BLaER1 treated with 17β-estradiol and CSF1 and Interleukin-3, amounts not matched to agents 10 nM and 100 nM (cell line): Measurements from ENCODE around the gene SLC5A6.

Experiments
- H3K27ac ChIP-seq, 11 experiments: shearing (Covaris generic); formaldehyde crosslinking; 2 replicates each; pipeline ENCODE4 v1.8.1; 2022
- H3K27me3 ChIP-seq, 11 experiments: shearing (Covaris generic); formaldehyde crosslinking; 2 replicates each; pipeline ENCODE4 v1.8.1; 2022
- H3K36me3 ChIP-seq, 11 experiments: shearing (Covaris generic); formaldehyde crosslinking; 2 replicates each; pipeline ENCODE4 v1.8.1; 2022
- H3K4me1 ChIP-seq, 10 experiments: shearing (Covaris generic); formaldehyde crosslinking; 2 replicates each; pipeline ENCODE4 v1.8.1; 2022
- H3K4me2 ChIP-seq, 11 experiments: shearing (Covaris generic); formaldehyde crosslinking; 2 replicates each; pipeline ENCODE4 v1.8.1; 2022
- H3K4me3 ChIP-seq, 10 experiments: shearing (Covaris generic); formaldehyde crosslinking; 2 replicates each; pipeline ENCODE4 v1.8.1; 2022
- H3K9ac ChIP-seq, 11 experiments: shearing (Covaris generic); formaldehyde crosslinking; 2 replicates each; pipeline ENCODE4 v1.8.1; 2022
- H3K9me3 ChIP-seq, 11 experiments: shearing (Covaris generic); formaldehyde crosslinking; replicated peaks in 1 of 11; 2 replicates each; pipeline ENCODE4 v1.8.1; 2022
- H4K20me1 ChIP-seq, 11 experiments: shearing (Covaris generic); formaldehyde crosslinking; 2 replicates each; pipeline ENCODE4 v1.8.1; 2022
- Cebpa-rat ChIP-seq, 11 experiments: shearing (Covaris generic); IDR thresholded peaks; 2 replicates each; pipeline ENCODE4 v1.8.1; 2022

The SLC5A6 gene

DNA sequence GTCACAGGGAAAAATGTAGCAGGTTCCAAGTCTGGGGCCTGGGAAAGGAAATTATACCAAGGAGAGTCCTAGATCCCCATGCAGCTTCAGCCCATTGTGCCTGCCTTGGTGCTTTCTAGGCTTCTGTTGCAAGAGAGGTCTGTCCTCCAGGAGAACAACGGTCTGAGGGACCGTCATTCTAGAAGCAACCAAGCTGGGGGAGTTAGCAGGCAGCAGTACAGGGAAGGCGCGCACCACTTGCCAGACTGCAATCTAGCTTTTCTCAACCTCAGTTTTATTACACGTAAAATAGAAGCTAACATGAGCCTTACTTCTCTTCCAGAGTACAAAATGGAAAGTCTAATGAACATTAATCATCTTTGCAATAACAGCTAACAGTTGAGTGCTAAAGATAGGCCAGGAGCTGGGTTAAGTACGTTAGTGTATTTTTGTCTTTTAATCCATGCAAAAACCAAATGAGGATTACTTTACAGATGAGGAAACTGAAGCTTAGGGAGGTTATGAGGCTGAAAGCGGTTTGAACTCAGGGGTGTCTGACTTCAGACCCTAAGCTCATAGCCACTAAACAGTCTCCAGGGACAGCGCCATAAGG is 61.3 kb downstream of the SLC5A6 start:
- Histone ChIP-seq H3K27me3 (no peaks in the 10 kb centered on the region), H3K9me3 (no peaks in the 10 kb centered on the region), H3K36me3 (no peaks in the 10 kb centered on the region), H3K4me2 (no peak overlapping the region), H4K20me1 (no peaks in the 10 kb centered on the region), H3K4me3 (no peak overlapping the region), H3K27ac (no peak overlapping the region), H3K9ac (no peak overlapping the region), H3K4me1 (peaks cover 0 to 14% (median 12%) of the 10 kb centered on the region in 10 experiments; a peak in 12 of 20 replicates)
- TF ChIP-seq Cebpa-rat (IDR thresholded peaks at IDR 0.05): no peak
